Hepatocyte (in vitro differentiated cells): ENCODE data around the gene IFT122.

Experiments used
- CTCF ChIP-seq: fragments of 200-600 bp; sonication (generic); IDR thresholded peaks from 2 replicates; pipeline ENCODE4 v1.5.1; 2016; ENCODE audit warnings: antibody characterized with exemption, mild to moderate bottlenecking; ENCODE audit not compliant: poor library complexity
- EZH2 ChIP-seq: fragments of 200-600 bp; sonication (generic); IDR thresholded peaks from 2 replicates; pipeline ENCODE4 v1.6.1; 2016; ENCODE audit warnings: antibody characterized with exemption, mild to moderate bottlenecking, borderline replicate concordance
- EZH2phosphoT487 ChIP-seq: fragments of 200-600 bp; sonication (generic); IDR thresholded peaks from one replicate; pipeline ENCODE4 v1.6.1; 2018; ENCODE audit warnings: antibody characterized with exemption, mild to moderate bottlenecking, low read depth, moderate library complexity; ENCODE audit not compliant: unreplicated experiment, severe bottlenecking

- no peak for TF ChIP-seq EZH2phosphoT487
- no peak for TF ChIP-seq EZH2
- no peak for TF ChIP-seq CTCF
These were observed 119.6 kb downstream of the IFT122 start for GRCh38 chr3:129559565-129560079.
